Skin epidermis (tissue), 12 donors: ENCODE results near the gene CHRNA1.

Experiments
- H3K27ac ChIP-seq, 21 experiments: fragments of 200-600 bp; sonication (generic) in 11 of 21; one replicate each; pipeline ENCODE4 v1.5.0; 2020; ENCODE audit warnings: mild to moderate bottlenecking in 3 of 21, inconsistent platforms in 2 of 21, moderate library complexity in 2 of 21
- H3K4me3 ChIP-seq, 7 experiments: fragments of 200-600 bp; sonication (generic) in 2 of 7; one replicate each; pipeline ENCODE4 v1.5.0; 2020; ENCODE audit warnings: inconsistent platforms in 2 of 7, mild to moderate bottlenecking in 2 of 7, moderate library complexity in 1 of 7

The CHRNA1 gene

DNA sequence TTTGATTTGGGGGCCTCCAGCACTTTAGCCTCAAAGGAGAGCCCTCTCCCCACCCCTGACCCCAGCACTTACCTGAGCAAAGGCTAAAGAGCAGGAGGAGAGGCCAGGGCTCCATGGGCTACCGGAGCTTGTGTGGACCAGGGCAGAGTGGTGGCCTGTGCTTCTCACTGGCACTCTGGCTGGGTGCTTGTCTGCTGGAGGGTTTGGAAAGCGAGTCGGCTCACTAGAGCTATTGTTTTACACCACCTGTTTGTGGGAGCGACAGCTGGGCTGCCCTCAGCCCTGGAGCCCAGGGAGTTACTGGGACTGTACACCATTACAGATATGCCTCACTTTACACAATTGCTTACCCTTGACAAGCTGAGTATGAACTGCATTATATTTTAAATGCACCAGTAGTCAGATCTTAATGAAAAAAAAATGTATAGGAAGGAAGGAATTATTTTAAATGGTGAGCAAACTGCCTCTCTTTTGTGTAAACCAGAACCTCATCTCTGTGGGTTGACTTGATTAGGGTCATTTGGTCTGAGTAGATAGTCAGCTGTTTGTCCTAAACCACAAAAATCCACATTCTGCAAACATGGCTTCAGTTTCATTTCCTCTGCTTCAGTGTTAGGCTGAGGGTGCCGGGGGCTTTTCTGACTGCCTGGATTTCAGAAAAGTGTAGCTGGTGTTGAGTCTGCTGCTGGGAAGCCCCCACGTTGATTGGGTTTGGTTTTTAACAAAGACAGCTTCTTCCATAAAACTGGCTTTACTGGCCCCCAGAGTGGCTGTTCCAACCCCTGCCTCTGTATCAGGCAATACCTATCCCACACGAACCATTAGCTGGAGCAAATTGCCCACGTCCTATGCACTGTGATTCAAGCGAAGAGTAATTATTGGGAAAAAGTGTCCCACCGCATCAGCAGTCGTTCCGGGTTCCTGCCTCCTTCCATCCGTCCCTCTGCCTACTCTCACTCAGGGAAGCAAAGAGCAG lies at the start of gene CHRNA1:
Gene CHRNA1, minus strand, starts transcription at position 193 of the 976 bp plus-strand sequence. Its CDS starts 78 bp downstream, at position 115.
- Histone ChIP-seq H3K4me3 (no peak within 1 kb of the TSS), H3K27ac (peak within 1 kb of the TSS in 7 of 21 experiments; percentile 6 to 58 (median 40))

DNA sequence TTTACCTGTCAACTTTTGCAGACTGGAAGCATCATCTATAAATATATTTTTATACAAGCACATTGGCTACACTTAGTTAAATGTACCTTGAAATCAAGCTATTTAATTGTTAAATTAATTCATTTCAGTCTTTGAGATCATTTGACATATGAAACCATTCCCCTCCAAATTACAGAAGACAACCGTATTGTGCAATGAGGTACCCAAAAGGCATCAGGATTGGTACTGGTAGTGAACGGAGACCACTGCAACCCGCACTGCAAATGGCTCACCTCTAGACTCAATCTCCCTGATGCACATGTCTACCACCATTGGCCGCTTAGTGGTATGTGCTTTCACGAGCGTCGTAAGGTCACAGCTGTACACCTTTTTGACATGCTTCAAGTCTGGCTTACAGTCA lies 47.8 kb upstream of the CHRNA1 start:
- no peak overlapping the region for H3K27ac ChIP-seq

DNA sequence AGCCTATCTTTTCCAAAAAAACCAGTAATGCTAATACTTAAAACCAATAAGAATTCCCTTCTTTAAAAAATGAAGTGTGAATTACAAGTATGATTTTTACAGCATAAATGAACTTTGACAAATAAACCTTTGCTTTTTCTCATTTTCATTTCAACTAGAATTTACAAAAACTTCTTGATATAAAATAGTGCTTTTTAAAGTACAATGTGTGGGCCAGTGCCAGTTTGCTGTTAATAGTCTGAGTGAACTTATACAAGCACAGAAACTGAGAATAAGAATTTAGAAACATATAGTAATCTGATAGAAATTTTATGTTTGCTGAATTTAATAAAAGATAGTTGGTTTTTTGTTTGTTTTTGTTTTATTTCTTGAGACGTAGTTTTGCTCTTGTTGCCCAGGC lies 43.7 kb upstream of the CHRNA1 start:
- peak overlapping the region in 10 of 21 experiments; percentile 7 to 82 (median 54) for H3K27ac ChIP-seq
- no peak overlapping the region for H3K4me3 ChIP-seq

More for the DNA sequence above, 47.8 kb upstream of the CHRNA1 start:
- no peak overlapping the region for H3K4me3 ChIP-seq

DNA sequence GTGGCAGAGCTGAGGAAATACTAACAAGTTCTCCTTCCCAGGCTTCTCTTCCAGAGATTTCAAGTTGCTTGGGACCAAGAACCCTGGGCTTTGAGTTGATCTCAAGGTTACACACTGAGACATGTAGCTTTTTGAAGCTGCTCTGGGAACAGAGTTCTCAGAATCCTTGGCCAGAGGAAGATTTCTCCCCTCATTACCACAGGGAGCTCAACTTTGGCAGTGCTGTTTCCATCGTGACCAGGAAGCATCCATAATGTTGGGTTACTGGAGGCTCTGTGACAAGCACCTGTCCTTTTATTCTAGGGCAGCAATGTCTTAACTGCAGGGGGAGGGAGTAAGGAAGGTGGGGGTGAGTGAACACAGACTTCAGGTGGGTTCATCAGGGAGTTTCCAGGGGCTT lies 41.5 kb upstream of the CHRNA1 start:
- H3K4me3 ChIP-seq = no peak overlapping the region
- peak overlapping the region in 4 of 21 experiments; percentile 16 to 82 (median 44) for H3K27ac ChIP-seq

DNA sequence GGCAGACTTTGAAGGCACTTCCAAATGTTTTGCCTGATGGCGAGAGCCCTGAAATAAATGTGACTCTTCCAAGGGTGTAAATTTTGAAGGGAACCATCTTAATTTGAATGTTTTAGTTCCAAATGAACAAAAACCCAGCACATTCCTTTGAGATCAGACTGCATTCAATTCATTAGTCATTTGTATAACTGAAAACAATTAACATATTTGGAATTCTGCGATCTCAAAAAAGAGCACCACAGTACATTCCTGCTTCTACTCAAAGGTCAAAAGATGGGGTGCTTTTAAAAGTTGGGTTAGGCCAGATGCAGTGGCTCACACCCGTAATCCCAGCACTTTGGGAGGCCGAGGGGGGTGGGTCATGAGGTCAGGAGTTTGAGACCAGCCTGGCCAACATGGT lies 38.2 kb upstream of the CHRNA1 start:
- peak overlapping the region in 4 of 21 experiments; percentile 47 to 63 (median 53) for H3K27ac ChIP-seq
- no peak overlapping the region for H3K4me3 ChIP-seq

DNA sequence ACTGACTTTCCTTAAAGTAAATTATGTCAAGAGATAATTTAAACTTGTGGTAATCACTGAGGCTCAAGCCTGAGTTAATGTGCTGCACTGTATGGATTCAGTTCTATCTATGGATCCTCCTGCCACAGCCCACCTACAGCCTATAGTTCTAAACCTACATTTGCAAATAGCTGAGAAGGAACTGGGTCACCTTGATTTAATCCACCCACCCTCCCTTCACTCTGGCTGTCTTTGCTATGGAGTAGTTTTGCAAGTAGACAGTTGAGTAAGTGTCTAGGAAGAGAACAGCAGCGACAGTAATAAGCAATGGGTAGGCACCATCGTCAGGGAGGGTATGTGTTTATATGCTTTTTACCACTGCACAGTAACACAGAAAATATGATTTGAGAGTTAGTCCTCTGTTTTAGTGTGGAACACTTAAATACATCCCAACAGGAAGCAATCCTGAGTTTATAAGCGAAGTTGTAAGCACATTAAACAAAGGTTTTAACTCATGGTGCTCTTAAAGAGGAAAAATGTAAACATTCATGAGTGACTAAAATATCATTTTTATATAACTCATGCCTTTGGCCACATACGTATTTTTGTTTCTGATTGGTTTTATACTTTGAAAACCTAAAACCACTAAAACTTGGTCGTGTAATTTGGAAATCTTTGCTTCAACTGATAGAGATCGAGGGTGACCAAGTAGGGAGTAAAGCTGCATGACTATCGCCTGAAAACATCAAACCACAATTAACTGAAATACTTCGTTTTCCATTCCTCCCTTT lies 36.3 kb upstream of the CHRNA1 start:
- no peak overlapping the region for H3K4me3 ChIP-seq
- peak overlapping the region in 1 of 21 experiments; percentile 15 for H3K27ac ChIP-seq

DNA sequence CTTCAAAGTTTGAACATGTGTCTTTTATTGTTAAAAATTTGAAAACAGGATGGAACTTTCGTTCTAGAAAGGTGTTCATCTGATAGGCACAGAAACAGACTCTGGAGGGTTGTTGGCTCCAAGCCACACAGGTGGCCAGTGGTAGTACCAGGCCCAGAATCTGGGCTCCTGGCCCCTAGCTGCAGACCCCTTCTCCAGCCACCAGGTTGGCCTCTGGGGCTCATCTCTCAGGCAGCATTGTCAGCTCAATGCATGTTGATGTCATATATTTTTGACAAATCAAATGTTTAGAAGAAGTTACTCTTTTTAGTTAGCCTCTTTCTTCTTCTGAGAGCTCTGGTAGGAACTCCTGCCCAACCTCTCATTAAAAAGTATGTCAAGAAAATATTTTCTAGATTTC lies 34.5 kb upstream of the CHRNA1 start:
- H3K27ac ChIP-seq = peak overlapping the region in 1 of 21 experiments; percentile 43
- no peak overlapping the region for H3K4me3 ChIP-seq

DNA sequence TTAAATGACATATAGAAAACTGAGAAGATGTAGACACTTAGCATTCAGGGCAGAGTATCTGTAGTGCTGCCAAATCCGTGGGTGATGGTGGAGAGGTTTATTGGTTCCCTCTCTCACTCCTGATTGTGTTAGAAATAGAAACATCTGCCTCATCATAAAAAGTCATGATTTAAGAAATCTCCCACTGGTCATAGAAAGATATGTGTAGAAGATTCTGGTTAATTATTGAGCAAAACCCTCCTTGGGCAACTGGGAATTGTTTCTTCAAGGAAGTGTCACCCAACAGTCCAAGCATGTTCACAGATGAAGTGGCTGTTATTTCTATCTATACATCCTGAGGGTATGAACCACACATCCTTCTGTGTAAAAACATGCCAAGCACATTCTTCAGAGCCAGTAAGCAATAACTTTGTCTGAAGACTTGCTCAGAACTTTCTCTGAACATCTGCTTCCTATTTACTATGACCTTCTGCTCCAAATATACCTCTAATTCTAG lies 33.6 kb upstream of the CHRNA1 start:
- no peak overlapping the region for H3K4me3 ChIP-seq
- H3K27ac ChIP-seq = peak overlapping the region in 4 of 21 experiments; percentile 9 to 78 (median 53)

DNA sequence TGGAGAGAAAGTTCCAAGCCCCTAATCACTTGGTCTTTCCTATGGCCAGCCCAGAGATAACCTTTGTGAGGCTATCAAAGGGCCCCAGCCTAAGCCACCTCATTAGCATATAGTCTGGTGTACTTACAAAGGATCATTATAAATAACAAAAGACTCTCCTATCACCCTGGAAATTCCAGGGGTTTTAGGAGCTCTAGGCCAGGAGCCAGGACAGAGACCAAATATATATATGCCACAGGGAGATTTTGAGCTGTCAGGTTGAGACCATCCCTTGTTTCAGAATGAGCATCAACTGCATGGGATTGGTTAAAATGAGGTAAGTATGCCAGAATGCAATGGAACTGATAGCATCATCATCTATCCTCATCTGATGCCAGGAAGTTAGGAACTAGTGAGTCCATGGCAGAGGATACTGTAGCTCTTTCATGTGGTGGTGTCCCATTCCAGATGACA lies 32.1 kb upstream of the CHRNA1 start:
- peak overlapping the region in 9 of 21 experiments; percentile 7 to 78 (median 52) for H3K27ac ChIP-seq
- H3K4me3 ChIP-seq = no peak overlapping the region

DNA sequence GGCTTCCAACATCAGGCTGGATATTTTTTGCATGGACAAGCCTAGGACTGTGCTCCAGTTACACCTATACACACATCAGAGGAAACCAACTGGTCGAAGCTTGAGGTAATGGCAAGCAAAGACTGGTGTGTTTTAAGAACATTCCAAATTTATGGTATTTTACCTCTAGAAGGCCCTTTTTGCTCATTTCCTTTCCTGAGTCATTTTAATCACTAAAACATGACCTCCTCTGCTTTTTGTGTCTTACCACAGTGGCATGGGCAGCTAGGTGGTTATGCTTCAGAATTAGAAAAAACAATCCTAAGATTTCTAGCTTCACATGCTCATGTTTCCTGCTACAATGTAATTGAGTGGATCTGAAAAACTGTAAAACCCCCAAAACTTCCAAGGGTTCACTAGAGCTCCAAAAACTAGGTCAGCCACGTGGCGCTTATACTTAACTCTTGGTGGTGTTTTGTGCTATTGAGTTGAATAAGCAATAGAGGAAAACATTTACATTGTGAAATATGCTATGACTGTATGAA lies 30.6 kb upstream of the CHRNA1 start:
- peak overlapping the region in 6 of 21 experiments; percentile 3 to 78 (median 26) for H3K27ac ChIP-seq
- H3K4me3 ChIP-seq = no peak overlapping the region

DNA sequence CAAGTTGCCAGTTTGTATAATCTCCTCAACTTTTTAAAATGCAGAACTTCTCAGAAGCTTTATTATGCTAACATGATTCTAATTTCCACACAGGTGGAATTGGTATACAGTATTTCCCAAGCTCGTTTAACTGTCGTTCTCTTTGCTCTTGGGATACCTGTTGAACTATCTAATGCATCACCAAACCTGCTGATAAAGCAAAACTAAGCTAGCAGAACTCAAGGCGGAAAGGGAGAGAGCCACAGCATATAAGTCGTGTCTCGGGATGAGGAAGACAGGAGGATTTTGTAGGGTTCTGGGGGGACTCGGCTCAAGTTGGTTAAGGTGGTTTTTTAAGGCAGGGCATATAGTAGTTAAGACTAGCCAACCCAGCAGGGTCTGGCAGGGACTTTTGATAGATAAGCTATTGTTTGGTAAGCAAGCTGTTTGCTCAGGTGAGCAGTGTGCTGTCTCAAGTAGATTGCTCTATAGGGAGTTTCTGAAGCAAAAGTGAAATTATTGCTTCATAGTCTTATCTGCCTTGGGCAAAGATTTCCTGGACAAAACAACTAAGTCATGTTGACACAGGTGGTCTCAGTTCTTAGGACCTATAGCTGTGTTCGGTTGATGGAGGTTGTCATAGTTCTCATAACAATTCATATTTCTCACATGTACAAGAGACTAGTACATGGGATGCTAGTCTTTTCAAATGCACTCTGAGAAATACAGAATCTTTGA lies 28.2 kb upstream of the CHRNA1 start:
- peak overlapping the region in 2 of 21 experiments; percentile 3 to 9 for H3K27ac ChIP-seq
- no peak overlapping the region for H3K4me3 ChIP-seq

DNA sequence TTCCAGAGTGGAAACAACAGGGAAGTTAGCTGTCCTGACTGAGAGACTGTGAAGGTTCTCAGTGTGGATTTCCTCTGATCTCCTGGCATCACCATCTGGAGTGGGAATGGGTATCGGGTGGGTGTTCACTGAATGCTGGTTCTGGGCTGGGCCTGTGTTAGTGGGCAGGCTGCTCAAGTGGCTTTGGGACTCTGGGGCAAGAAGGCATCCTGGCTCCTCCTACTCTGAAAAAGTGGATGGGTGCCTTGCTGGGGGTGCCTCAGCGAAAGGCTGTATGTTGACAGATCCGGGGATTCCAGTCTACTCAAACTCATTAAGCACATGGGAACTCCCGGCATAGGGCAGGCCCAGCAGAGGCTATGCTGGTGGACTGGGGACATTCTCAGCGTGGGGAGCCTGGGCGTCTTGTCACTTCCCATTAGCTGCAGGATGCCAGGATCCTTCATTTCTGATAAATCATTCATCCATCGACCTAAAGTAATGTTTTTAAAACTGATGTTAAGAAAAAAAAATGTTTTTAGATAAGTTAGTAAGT lies 27.5 kb upstream of the CHRNA1 start:
- H3K27ac ChIP-seq = peak overlapping the region in 4 of 21 experiments; percentile 9 to 45 (median 26)
- no peak overlapping the region for H3K4me3 ChIP-seq

DNA sequence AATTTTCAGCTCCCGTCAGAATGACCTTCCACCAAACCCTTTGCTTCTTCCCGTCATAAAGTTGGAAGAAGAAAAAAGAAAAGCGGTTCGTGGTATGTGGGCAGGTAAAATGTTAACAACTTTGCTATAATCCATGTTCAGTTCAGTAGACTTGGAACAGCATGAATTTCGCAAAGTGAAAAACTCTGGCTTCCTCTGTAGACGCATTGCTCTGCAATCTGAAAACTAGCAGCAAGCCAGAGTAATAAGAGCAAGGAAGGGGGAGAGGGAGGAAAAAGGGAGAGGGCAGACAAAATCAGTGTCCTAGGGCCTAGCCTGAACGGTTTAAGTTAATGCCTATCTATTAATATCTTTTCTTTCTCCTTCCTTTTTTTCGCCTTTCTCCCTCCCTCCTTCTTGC lies 26.7 kb upstream of the CHRNA1 start:
- Histone ChIP-seq H3K4me3 (no peak overlapping the region), H3K27ac (peak overlapping the region in 3 of 21 experiments; percentile 21 to 45 (median 31))

DNA sequence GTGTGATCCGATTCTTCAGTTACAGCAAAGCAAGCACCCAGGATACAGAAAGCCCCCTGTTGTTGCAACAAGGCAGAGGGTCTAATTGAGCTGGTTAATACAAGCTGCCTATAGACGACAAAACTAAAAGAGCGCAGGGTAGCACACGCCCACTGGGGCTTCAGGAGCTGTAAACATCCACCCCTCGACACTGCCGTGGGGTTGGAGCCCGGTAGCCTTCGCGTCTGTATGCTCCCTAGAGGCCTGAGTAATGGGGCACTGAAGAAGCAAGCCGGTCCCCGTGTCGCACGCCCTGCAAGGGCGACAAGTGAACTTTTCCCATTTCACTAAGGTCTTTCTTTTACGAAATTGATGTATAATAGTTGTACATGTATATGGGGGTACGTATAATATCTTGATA lies 24.7 kb upstream of the CHRNA1 start:
- H3K27ac ChIP-seq = peak overlapping the region in 16 of 21 experiments; percentile 23 to 88 (median 76)

DNA sequence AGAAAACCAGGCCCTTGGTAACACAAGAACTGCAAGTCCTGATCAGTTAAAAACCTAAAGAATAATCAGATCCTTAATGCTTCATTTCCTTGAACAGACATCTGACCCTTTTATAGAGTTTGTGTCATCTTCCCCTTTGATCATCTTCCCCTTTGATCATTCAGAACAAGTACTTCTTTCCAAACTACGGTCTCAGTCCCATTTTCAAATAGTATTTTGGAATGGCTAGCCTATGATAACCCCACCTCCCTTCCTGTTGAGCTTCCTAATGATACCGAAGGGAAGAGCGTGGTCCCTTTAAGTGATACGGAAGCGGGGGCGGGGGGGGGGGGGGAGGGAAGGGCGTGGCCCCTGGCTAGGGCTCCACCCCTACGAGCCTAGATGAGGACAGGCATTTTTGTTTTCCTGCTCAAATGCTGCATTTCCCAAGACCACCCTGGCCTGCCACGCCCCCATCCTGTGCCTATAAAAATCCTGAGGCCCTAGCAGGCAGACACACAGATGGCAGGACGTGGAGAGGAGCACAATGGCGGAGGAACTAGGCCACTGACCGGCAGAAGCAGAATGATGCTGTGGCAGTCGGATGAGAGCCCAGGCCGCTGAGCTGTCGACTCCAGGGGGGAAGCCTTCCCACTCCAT lies 24.1 kb upstream of the CHRNA1 start:
- Histone ChIP-seq H3K4me3 (no peak overlapping the region), H3K27ac (peak overlapping the region in 18 of 21 experiments; percentile 23 to 88 (median 75))

More for the DNA sequence above, 24.7 kb upstream of the CHRNA1 start:
- H3K4me3 ChIP-seq = no peak overlapping the region

DNA sequence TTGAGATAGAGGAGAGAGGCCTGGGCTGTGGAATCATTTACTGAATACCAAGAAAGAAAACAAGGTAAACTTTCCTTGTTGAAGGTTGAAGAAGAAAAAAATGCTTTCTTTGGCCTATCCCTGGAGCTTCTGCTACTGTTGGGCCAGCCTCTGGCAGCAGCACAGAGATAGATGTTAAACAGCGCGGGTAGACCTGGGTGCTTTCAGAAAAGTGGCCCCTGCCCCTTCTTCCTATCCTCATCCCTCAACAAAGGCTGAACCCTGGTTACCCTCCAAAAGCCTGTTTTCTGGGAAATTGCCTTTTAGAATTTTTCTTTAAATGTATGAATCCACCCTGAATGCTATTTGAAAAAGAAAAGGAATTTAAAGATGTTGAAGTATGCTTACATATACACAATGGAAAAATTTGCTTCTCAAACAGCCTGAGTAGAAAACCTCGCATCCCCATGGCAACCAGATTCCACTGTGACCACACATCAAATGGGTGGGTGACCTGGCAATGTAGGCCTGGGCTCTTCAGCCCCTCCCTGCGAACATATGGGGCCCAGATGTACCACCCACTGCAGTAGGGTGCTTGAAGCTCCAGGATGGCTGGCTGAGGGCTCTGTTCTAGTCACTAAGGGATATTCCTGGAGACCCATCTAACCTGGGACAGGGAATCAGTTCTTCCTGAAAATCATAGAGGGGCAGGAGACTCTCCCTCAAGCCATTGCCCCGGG lies 23.4 kb upstream of the CHRNA1 start:
- Histone ChIP-seq H3K27ac (peak overlapping the region in 18 of 21 experiments; percentile 43 to 88 (median 76)), H3K4me3 (no peak overlapping the region)

DNA sequence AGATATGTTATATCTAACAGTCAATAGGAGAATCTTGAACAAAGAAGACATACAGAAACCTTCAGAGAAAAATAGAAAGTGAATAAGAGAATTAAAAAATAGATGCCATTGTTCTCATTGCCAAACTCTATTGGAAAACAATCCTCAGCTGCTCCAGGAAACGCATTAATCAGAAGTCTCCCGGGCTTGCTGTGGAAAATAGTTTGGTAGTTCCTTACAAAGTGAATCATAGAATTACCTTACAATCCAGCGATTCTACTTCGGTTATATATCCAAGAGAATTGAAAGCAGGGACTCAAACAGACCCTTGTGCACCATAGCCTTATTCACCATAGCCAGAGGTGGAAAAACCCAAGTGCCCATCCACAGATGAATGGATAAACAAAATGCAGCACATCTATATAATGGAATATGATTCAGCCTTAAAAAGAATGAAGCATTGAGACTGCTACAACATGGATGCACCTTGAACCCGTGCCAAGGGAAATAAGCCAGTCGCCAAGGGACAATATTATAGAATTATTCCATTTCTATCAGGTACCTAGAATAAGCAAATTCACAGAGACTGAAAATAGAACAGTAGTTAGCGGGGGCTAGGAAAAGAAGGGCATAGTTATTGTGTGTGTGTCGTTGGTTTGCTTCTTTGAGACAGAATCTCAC lies 21.9 kb upstream of the CHRNA1 start:
- Histone ChIP-seq H3K4me3 (no peak overlapping the region), H3K27ac (peak overlapping the region in 19 of 21 experiments; percentile 6 to 88 (median 67))
